Stomach (tissue), 9 donors: ENCODE results near the gene ZNF423. TPM values are rescaled to one million over a fixed set of nuclear protein-coding genes. Genes with fewer than 3 reads are reported as not detected.

Experiments used
- DNase-seq, 2 donors: peaks; one replicate each; pipeline versions ENCODE4 v3.0.0 to v3.0.0-alpha.2; 2013 to 2019
- H3K27ac ChIP-seq, 5 donors: fragments of 200-600 bp in 4 of 5; sonication (generic) in 4 of 5; one replicate each; pipeline ENCODE4 v1.5.1; 2013 to 2019; ENCODE audit warnings: mild to moderate bottlenecking in 1 of 5, moderate library complexity in 1 of 5
- H3K27me3 ChIP-seq, 3 donors: fragments of 200-600 bp; sonication (generic); one replicate each; pipeline ENCODE4 v1.5.1; 2017 to 2019; ENCODE audit warnings: mixed run types in 1 of 3
- H3K36me3 ChIP-seq, 4 donors: fragments of 200-600 bp; sonication (generic); 1 replicate in 3 of 4; 2 replicates in 1 of 4; pipeline ENCODE4 v1.5.1; 2016 to 2019
- H3K4me1 ChIP-seq, 4 donors: fragments of 200-600 bp; sonication (generic); one replicate each; pipeline ENCODE4 v1.5.1; 2016 to 2019
- H3K4me3 ChIP-seq, 4 donors: fragments of 200-600 bp; sonication (generic) in 3 of 4; one replicate each; pipeline ENCODE4 v1.5.1; 2016 to 2019; ENCODE audit warnings: mild to moderate bottlenecking in 1 of 4
- H3K9me3 ChIP-seq, 4 donors: fragments of 200-600 bp; sonication (generic); one replicate each; pipeline ENCODE4 v1.5.1; 2016 to 2019
- CTCF ChIP-seq, 7 experiments: fragments of 450-650 bp in 4 of 7; fragments of 200-600 bp in 3 of 7; sonication (generic) in 3 of 7; IDR thresholded peaks; one replicate each; pipeline ENCODE4 v1.5.1; 2016 to 2019; ENCODE audit warnings: antibody characterized with exemption in 7 of 7, control low read depth in 2 of 7, mild to moderate bottlenecking in 1 of 7
- EP300 ChIP-seq: sonication (generic); formaldehyde crosslinking; IDR thresholded peaks from one replicate; pipeline ENCODE4 v1.6.1; 2017; ENCODE audit warnings: antibody characterized with exemption
- POLR2A ChIP-seq, 4 donors: fragments of 450-650 bp; IDR thresholded peaks; one replicate each; pipeline ENCODE4 v1.6.1; 2016; ENCODE audit warnings: antibody characterized with exemption in 4 of 4, control low read depth in 2 of 4, mild to moderate bottlenecking in 1 of 4, moderate library complexity in 1 of 4
- POLR2AphosphoS5 ChIP-seq, 3 donors: sonication (generic); formaldehyde crosslinking; IDR thresholded peaks; one replicate each; pipeline ENCODE4 v1.6.1; 2016; ENCODE audit warnings: antibody characterized with exemption in 3 of 3
- WGBS, 5 donors: extraction: QIAGEN DNeasy Blood & Tissue Kit in 3 of 5; methylation state at CpG; one replicate each; pipeline versions ENCODE4 v1.1.5 to v1.1.7; 2013 to 2018; 5-methylcytosine and 5-hydroxymethylcytosine counted together
- intact Hi-C: fragments of 100-400 bp; cut with DNase I; formaldehyde crosslinking; loops from one replicate; pipeline ENCODE4 v1.15.1; 2023; ENCODE audit warnings: low total_unique reads
- polyA plus RNA-seq, 3 donors: library from polyadenylated mRNA; stranded (reverse); fragments of 200-250 nt; gene quantifications; one replicate each; pipeline ENCODE4 v1.2.3, GENCODE V29; 2013
- total RNA-seq, 5 donors: library from RNA; depleted of rRNA; stranded (reverse); fragments of >200 nt; gene quantifications; one replicate each; pipeline versions ENCODE4 v1.1.0 to v1.2.3, GENCODE V29; 2014 to 2016
- donor health status: healthy with polysubstance abuse.
- donor health status: Bipolar disorder and iron deficiency.
- donor health status: healthy.

The ZNF423 gene
- total and polyA plus RNA-seq, 8 donors: 0.29 to 3.5 (median 1.0) TPM

GRCh38 chr16:49521734-49522325, 334.1 kb downstream of the ZNF423 start:
- Histone ChIP-seq H3K27ac (no peak overlapping the region), H3K4me1 (no peaks in the 10 kb centered on the region), H3K27me3 (no peaks in the 10 kb centered on the region), H3K9me3 (no peaks in the 10 kb centered on the region), H3K36me3 (no peaks in the 10 kb centered on the region), H3K4me3 (no peak overlapping the region)
- 87 to 98% (median 89%) methylated on average over 5 to 7 of the region's 7 CpGs for WGBS, 5 donors
- DNase-seq: no peak
- TF ChIP-seq CTCF (IDR thresholded peaks at IDR 0.05): no peak
- TF ChIP-seq POLR2A (IDR thresholded peaks at IDR 0.05): no peak
- no peak for TF ChIP-seq POLR2AphosphoS5 (IDR thresholded peaks at IDR 0.05)
- TF ChIP-seq EP300: no peak
- intact Hi-C loops: no loop called here

- no peak overlapping the region for H3K4me3 ChIP-seq
- no peaks in the 10 kb centered on the region for H3K27me3 ChIP-seq
- no peaks in the 10 kb centered on the region for H3K36me3 ChIP-seq
- peaks cover 0 to 3% (median 0%) of the 10 kb centered on the region in 4 donors for H3K4me1 ChIP-seq
- 79 to 89% (median 88%) methylated on average over 7 to 8 of the region's 8 CpGs for WGBS, 5 donors
- TF ChIP-seq POLR2AphosphoS5 (IDR thresholded peaks at IDR 0.05) (no peak), POLR2A (IDR thresholded peaks at IDR 0.05) (no peak), CTCF (IDR thresholded peaks at IDR 0.05) (no peak), EP300 (no peak)
- intact Hi-C loops: no loop called here
- no peak overlapping the region for H3K27ac ChIP-seq
- no peak for DNase-seq
- no peaks in the 10 kb centered on the region for H3K9me3 ChIP-seq
Measured at GRCh38 chr16:49520492-49521038, 335.3 kb downstream of the ZNF423 start.

- WGBS, 5 donors: 86 to 94% (median 88%) methylated on average over 4 of the region's 4 CpGs
- DNase-seq: no peak
Measured at GRCh38 chr16:49519741-49520140, 336.2 kb downstream of the ZNF423 start.

GRCh38 chr16:49519008-49519656, 336.8 kb downstream of the ZNF423 start:
- intact Hi-C loops: no loop called here
- WGBS, 5 donors: 78 to 84% (median 81%) methylated on average over 7 of the region's 7 CpGs

More at GRCh38 chr16:49519741-49520140, 336.2 kb downstream of the ZNF423 start:
- intact Hi-C loops: no loop called here
- H3K4me1 ChIP-seq: peaks cover 0 to 8% (median 2%) of the 10 kb centered on the region in 4 donors
- TF ChIP-seq EP300: no peak
- TF ChIP-seq CTCF (IDR thresholded peaks at IDR 0.05): no peak
- TF ChIP-seq POLR2AphosphoS5 (IDR thresholded peaks at IDR 0.05): no peak
- TF ChIP-seq POLR2A (IDR thresholded peaks at IDR 0.05): no peak
- no peaks in the 10 kb centered on the region for H3K36me3 ChIP-seq
- H3K27me3 ChIP-seq: no peaks in the 10 kb centered on the region
- H3K9me3 ChIP-seq: no peaks in the 10 kb centered on the region
- H3K27ac ChIP-seq: no peak overlapping the region
- H3K4me3 ChIP-seq: no peak overlapping the region

More at GRCh38 chr16:49519008-49519656, 336.8 kb downstream of the ZNF423 start:
- H3K4me1 ChIP-seq: peaks cover 0 to 14% (median 5%) of the 10 kb centered on the region in 4 donors
- TF ChIP-seq EP300: no peak
- no peak for TF ChIP-seq POLR2A (IDR thresholded peaks at IDR 0.05)
- no peak for TF ChIP-seq CTCF (IDR thresholded peaks at IDR 0.05)
- TF ChIP-seq POLR2AphosphoS5 (IDR thresholded peaks at IDR 0.05): no peak
- no peaks in the 10 kb centered on the region for H3K36me3 ChIP-seq
- H3K27me3 ChIP-seq: no peaks in the 10 kb centered on the region
- H3K27ac ChIP-seq: no peak overlapping the region
- no peak for DNase-seq
- no peak overlapping the region for H3K4me3 ChIP-seq
- H3K9me3 ChIP-seq: no peaks in the 10 kb centered on the region
